Ovary (tissue), 3 donors: Measurements from ENCODE around the gene FOXE1.

Experiments
- EP300 ChIP-seq: sonication (generic); formaldehyde crosslinking; IDR thresholded peaks from one replicate; pipeline ENCODE4 v1.6.1; 2017; ENCODE audit warnings: antibody characterized with exemption
- POLR2A ChIP-seq: fragments of 450-650 bp; IDR thresholded peaks from one replicate; pipeline ENCODE4 v1.6.1; 2017; ENCODE audit warnings: antibody characterized with exemption, mild to moderate bottlenecking, moderate library complexity
- TF ChIP-seq, protein P1 (sequence below), 3 donors: fragments of 450-650 bp in 2 of 3; fragments of 200-600 bp in 1 of 3; IDR thresholded peaks; one replicate each; pipeline versions ENCODE4 v1.5.1 to v1.8.0; 2016 to 2022; ENCODE audit warnings: antibody characterized with exemption in 3 of 3, mild to moderate bottlenecking in 1 of 3
- donor health status: DM: no; HTN: no; CAD: no.

DNA sequence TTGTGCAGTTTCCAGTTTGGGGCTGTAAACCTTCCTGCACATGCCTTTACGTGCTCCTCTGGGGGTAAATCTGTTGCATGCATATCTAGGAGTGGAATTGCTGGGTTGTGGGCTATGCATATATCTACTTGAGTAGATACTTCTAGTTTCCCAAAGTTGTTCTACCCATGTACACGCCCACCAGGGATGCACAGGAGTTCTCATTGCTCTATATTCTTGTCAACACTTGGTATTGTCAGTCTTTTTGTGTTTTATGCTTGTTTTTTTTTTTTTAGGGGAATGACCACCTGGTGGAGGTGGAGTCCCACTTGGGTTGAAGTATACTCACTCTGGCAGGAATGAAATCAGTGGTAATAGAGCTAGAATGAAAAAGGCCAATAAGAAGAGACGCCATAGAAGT is 23.0 kb downstream of the FOXE1 start:
- TF ChIP-seq, protein P1, sequence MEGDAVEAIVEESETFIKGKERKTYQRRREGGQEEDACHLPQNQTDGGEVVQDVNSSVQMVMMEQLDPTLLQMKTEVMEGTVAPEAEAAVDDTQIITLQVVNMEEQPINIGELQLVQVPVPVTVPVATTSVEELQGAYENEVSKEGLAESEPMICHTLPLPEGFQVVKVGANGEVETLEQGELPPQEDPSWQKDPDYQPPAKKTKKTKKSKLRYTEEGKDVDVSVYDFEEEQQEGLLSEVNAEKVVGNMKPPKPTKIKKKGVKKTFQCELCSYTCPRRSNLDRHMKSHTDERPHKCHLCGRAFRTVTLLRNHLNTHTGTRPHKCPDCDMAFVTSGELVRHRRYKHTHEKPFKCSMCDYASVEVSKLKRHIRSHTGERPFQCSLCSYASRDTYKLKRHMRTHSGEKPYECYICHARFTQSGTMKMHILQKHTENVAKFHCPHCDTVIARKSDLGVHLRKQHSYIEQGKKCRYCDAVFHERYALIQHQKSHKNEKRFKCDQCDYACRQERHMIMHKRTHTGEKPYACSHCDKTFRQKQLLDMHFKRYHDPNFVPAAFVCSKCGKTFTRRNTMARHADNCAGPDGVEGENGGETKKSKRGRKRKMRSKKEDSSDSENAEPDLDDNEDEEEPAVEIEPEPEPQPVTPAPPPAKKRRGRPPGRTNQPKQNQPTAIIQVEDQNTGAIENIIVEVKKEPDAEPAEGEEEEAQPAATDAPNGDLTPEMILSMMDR (IDR thresholded peaks at IDR 0.05): no peak
- TF ChIP-seq POLR2A (no peak), EP300 (no peak)
